Osteoblast (primary cell): ENCODE measurements around the gene ZNF268. TPM values are rescaled to one million over a fixed set of nuclear protein-coding genes. Genes with fewer than 3 reads are reported as not detected.
A peak's percentile ranks its signal among the peaks of the same experiment; 100 is the strongest.

Experiments
- DNase-seq: peaks from one replicate; pipeline ENCODE4 v3.0.0; 2011; ENCODE audit warnings: low spot score, mixed read lengths; ENCODE audit not compliant: insufficient read length; ENCODE audit errors: missing footprints
- H2AFZ ChIP-seq: 2 replicates; pipeline ENCODE4 v1.6.0; 2011; ENCODE audit warnings: mild to moderate bottlenecking, low read length
- H3K27ac ChIP-seq: 2 replicates; pipeline ENCODE4 v1.5.1; 2011; ENCODE audit warnings: mild to moderate bottlenecking, low read depth, low read length, moderate library complexity
- H3K27me3 ChIP-seq: 2 replicates; pipeline ENCODE4 v1.6.0; 2012; ENCODE audit warnings: mild to moderate bottlenecking, control low read depth, inconsistent platforms, low read length, moderate library complexity; ENCODE audit not compliant: insufficient read depth
- H3K36me3 ChIP-seq: 2 replicates; pipeline ENCODE4 v1.5.1; 2011; ENCODE audit warnings: mild to moderate bottlenecking, low read length, control low read depth, moderate library complexity; ENCODE audit not compliant: insufficient read depth
- H3K4me1 ChIP-seq: 2 replicates; pipeline ENCODE4 v1.5.1; 2011; ENCODE audit warnings: mild to moderate bottlenecking, low read length, control low read depth, moderate library complexity; ENCODE audit not compliant: insufficient read depth
- H3K4me2 ChIP-seq: 2 replicates; pipeline ENCODE4 v1.6.0; 2011; ENCODE audit warnings: mild to moderate bottlenecking, low read length; ENCODE audit not compliant: insufficient read depth
- H3K4me3 ChIP-seq: fragments of 200-600 bp; sonication (generic); 3 replicates; pipeline ENCODE4 v1.5.1; 2012; ENCODE audit warnings: mild to moderate bottlenecking, low read length, inconsistent platforms; ENCODE audit not compliant: insufficient read depth
- H3K79me2 ChIP-seq: 2 replicates; pipeline ENCODE4 v1.6.0; 2012; ENCODE audit warnings: mild to moderate bottlenecking, low read length, control low read depth, inconsistent platforms; ENCODE audit not compliant: insufficient read depth
- H3K9me3 ChIP-seq: 2 replicates; pipeline ENCODE4 v1.5.1; 2011; ENCODE audit warnings: low read depth, low read length, control low read depth
- H4K20me1 ChIP-seq: 2 replicates; pipeline ENCODE4 v1.6.0; 2012; ENCODE audit warnings: mild to moderate bottlenecking, low read length, control low read depth; ENCODE audit not compliant: insufficient read depth
- total RNA-seq: library from RNA; depleted of rRNA; stranded (reverse); fragments of >200 nt; gene quantifications from 2 replicates; pipeline ENCODE4 v1.2.3, GENCODE V29; 2012
- TF ChIP-seq, protein P1 (sequence below): IDR thresholded peaks from 2 replicates; pipeline ENCODE4 v1.5.1; 2011; ENCODE audit warnings: mild to moderate bottlenecking, low read depth, low read length, moderate library complexity; ENCODE audit errors: extremely low read depth

ZNF268 gene
- total RNA-seq, 1 donor, result 20.3 TPM

DNA sequence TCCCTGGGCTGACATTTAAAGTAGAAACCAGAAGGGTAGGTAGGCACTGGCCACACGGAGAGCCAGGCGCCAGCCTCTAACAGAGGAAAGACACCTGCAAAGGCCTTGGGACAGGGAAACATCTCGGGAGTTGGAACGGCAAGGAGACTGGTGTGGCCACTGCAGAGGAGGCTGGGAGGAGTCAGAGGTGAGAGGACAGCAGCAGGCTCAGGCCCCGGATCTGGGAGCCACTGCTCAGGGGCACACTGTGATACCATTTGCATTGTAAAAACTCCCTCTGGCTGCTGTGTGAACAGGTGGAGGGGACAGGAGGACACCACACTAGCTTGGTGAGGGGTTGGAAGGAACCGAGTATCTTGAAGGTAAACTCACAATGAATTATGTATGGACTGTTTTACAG, 51.7 kb downstream of the ZNF268 start:
- Histone ChIP-seq H2AFZ (no peak overlapping the region), H4K20me1 (no peaks in the 10 kb centered on the region), H3K79me2 (no peaks in the 10 kb centered on the region), H3K9me3 (peaks cover 3% of the 10 kb centered on the region), H3K4me2 (no peak overlapping the region), H3K27me3 (no peaks in the 10 kb centered on the region), H3K4me1 (no peaks in the 10 kb centered on the region), H3K27ac (no peak overlapping the region), H3K4me3 (no peak overlapping the region), H3K36me3 (no peaks in the 10 kb centered on the region)
- peak; percentile 39 for DNase-seq
- TF ChIP-seq, protein P1, sequence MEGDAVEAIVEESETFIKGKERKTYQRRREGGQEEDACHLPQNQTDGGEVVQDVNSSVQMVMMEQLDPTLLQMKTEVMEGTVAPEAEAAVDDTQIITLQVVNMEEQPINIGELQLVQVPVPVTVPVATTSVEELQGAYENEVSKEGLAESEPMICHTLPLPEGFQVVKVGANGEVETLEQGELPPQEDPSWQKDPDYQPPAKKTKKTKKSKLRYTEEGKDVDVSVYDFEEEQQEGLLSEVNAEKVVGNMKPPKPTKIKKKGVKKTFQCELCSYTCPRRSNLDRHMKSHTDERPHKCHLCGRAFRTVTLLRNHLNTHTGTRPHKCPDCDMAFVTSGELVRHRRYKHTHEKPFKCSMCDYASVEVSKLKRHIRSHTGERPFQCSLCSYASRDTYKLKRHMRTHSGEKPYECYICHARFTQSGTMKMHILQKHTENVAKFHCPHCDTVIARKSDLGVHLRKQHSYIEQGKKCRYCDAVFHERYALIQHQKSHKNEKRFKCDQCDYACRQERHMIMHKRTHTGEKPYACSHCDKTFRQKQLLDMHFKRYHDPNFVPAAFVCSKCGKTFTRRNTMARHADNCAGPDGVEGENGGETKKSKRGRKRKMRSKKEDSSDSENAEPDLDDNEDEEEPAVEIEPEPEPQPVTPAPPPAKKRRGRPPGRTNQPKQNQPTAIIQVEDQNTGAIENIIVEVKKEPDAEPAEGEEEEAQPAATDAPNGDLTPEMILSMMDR, result no peak

DNA sequence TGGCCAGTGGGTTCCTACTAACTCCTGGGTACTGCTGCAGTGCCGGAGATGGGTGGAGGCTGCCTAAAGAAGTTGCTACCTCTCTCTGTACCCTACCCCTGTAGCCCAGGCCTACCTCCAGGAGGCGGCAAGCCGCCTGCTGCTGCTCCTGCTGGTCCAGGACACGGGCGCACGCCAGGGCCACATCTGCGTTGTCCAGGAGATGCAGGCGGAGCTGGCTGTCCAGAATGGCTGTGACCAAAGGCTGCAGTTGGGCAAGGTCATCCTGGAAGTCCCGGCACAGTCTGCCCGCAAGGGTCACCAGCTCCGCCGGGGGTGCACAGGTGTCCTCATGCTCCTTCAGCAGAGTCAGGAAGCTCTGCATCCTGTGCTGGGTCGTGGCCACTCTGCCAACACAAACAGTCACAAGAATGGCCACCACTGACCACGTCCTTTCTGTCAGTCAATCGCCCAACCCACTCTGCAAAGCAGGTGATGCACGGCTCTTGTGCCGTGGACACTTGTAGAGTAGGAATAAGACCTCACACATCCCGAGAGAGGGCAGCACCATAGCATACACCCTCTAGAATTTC, 52.8 kb downstream of the ZNF268 start:
- TF ChIP-seq, protein P1, result no peak
- H3K36me3 ChIP-seq, result no peaks in the 10 kb centered on the region
- no peaks in the 10 kb centered on the region for H4K20me1 ChIP-seq
- H3K9me3 ChIP-seq, result peaks cover 3% of the 10 kb centered on the region
- DNase-seq, result peak; percentile 32
- H3K27me3 ChIP-seq, result no peaks in the 10 kb centered on the region
- no peak overlapping the region for H2AFZ ChIP-seq
- H3K27ac ChIP-seq, result no peak overlapping the region
- H3K4me3 ChIP-seq, result no peak overlapping the region
- H3K4me2 ChIP-seq, result no peak overlapping the region
- H3K79me2 ChIP-seq, result no peaks in the 10 kb centered on the region
- H3K4me1 ChIP-seq, result no peaks in the 10 kb centered on the region

DNA sequence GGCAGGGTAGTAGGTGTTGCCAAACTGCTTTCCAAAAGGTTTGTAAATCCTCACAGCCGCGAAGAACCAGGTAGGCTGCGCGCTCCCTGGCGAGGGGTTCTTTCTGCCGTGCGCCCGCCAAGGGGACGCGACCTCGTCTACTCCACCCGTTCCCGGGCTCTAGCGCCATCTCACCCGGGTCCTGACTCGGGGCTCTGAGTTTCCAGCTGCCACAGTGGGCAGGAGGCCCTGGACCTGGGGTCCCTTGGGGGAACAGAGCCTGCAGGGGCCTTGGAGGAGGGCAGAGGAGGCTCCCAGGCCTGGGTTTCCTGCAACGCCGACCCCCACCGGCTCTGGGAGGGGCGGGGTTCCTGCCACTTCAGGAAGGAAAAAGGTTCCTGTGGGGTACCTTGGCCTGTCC, 53.7 kb downstream of the ZNF268 start:
- H3K27me3 ChIP-seq, result no peaks in the 10 kb centered on the region
- H3K27ac ChIP-seq, result no peak overlapping the region
- peak; percentile 50 for DNase-seq
- H3K9me3 ChIP-seq, result peaks cover 3% of the 10 kb centered on the region
- H3K36me3 ChIP-seq, result no peaks in the 10 kb centered on the region
- H4K20me1 ChIP-seq, result no peaks in the 10 kb centered on the region
- H3K4me1 ChIP-seq, result no peaks in the 10 kb centered on the region
- no peak overlapping the region for H3K4me3 ChIP-seq
- TF ChIP-seq, protein P1, result no peak
- no peaks in the 10 kb centered on the region for H3K79me2 ChIP-seq
- H2AFZ ChIP-seq, result no peak overlapping the region
- H3K4me2 ChIP-seq, result no peak overlapping the region

DNA sequence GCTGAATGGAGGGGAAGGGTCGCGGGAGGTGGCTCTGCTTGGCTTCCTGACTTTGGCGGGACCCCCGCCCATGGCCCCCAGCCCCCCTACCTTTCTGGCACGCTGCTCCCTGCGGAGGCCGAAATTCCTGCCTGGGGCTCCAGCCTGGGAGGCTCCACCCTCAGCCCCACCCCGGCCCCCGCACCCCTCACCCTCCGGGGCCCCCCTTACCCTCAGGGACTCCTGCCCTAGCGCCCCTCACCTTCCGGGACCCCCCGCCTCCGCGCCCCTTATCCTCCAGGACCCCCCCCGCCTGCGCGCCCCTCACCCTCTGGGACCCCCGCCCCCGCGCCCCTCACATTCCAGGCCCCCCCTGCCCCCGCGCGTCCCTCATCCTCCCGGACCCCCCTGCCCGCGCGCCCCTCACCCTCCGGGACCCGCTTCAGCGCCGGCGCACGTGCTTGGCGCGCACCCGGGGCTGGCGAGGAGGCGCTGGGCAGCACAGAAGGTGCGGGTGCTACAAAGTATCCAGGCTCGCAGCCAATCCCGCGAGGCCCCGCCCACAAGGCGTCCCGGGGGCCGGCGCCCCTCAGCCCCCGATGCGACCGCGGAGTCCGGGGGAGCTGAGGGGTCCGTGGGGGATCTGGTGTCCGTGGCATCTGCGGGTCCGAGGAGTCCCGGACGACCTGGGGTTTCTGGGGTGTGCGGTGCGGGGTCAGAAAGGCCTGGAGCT, 54.3 kb downstream of the ZNF268 start, which contains the start of gene ANHX:
TSS of gene ANHX (minus strand) at position 477 of the 712 bp plus-strand sequence. CDS start 1,521 bp downstream, outside the sequence.
- Histone ChIP-seq H3K4me2 (no peak within 1 kb of the TSS), H3K79me2 (no peaks in the 10 kb centered on the region), H3K4me3 (no peak within 1 kb of the TSS), H4K20me1 (no peaks in the 10 kb centered on the region), H3K4me1 (no peaks in the 10 kb centered on the region), H3K27me3 (no peaks in the 10 kb centered on the region), H3K9me3 (peaks cover 7% of the 10 kb centered on the region), H2AFZ (no peak within 1 kb of the TSS), H3K27ac (no peak within 1 kb of the TSS), H3K36me3 (no peaks in the 10 kb centered on the region)
- DNase-seq, result peak; percentile 62
- TF ChIP-seq, protein P1, result no peak
